Measurements from ENCODE around the gene BIRC6. TPM values are rescaled to one million over a fixed set of nuclear protein-coding genes. Genes with fewer than 3 reads are reported as not detected.
A peak's percentile ranks its signal among the peaks of the same experiment; 100 is the strongest.

BIRC6 gene
- total and polyA plus RNA-seq, 8 donors = 71.6 to 94.6 (median 80.9) TPM

DNA sequence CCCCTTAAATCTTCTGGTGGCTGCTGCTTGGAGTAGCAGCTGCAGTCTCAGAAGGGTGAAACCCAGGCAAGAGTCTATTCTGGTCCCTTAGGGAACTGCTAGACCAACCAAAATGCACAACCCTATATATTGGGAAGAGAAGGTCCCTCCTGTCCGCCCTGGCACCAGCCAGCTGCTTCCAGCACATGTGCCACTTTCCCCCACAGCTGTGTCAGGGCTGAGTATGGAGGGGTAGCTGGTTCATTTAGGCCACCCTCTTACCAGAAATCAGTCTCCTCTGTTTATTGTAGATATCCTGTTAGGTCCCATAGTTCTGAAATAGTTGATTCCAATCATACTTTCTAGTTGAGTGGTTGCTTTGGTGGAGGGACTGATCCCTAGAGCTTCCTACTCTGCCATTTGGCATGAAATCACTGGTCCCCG, 68.9 kb downstream of the BIRC6 start:
- Histone ChIP-seq H3K27me3 (no peaks in the 10 kb centered on the region), H3K36me3 (peaks cover 0 to 12% of the 10 kb centered on the region in 2 donors), H3K4me3 (no peak overlapping the region), H3K9me3 (no peaks in the 10 kb centered on the region), H3K4me1 (peaks cover 13 to 23% of the 10 kb centered on the region in 2 donors), H3K27ac (no peak overlapping the region)
- DNase-seq = no peak
- ATAC-seq = no peak
- intact Hi-C loops (cut with DNase I) = no loop called here
- TF ChIP-seq CTCF (IDR thresholded peaks at IDR 0.05) = no peak

GRCh38 chr2:32427672-32428610, 71.1 kb downstream of the BIRC6 start:
- H3K36me3 ChIP-seq = peaks cover 0 to 27% of the 10 kb centered on the region in 2 donors
- H3K27me3 ChIP-seq = no peaks in the 10 kb centered on the region
- no peak overlapping the region for H3K27ac ChIP-seq
- DNase-seq = peak in 1 of 4 donors; percentile 1
- peak; percentile 86 for ATAC-seq
- no peaks in the 10 kb centered on the region for H3K9me3 ChIP-seq
- H3K4me3 ChIP-seq = no peak overlapping the region
- TF ChIP-seq CTCF (IDR thresholded peaks at IDR 0.05) = no peak
- intact Hi-C loops (cut with DNase I) = no loop called here
- peaks cover 9 to 23% of the 10 kb centered on the region in 2 donors for H3K4me1 ChIP-seq

GRCh38 chr2:32430804-32431203, 74.0 kb downstream of the BIRC6 start:
- peaks cover 6 to 18% of the 10 kb centered on the region in 2 donors for H3K4me1 ChIP-seq
- intact Hi-C loops (cut with DNase I) = no loop called here
- H3K27me3 ChIP-seq = no peaks in the 10 kb centered on the region
- H3K27ac ChIP-seq = no peak overlapping the region
- no peak for DNase-seq
- H3K36me3 ChIP-seq = peaks cover 0 to 42% of the 10 kb centered on the region in 2 donors
- H3K4me3 ChIP-seq = no peak overlapping the region
- no peaks in the 10 kb centered on the region for H3K9me3 ChIP-seq
- TF ChIP-seq CTCF (IDR thresholded peaks at IDR 0.05) = no peak
- ATAC-seq = no peak

GRCh38 chr2:32436150-32436549, 79.3 kb downstream of the BIRC6 start:
- no peaks in the 10 kb centered on the region for H3K27me3 ChIP-seq
- no peak for ATAC-seq
- H3K4me3 ChIP-seq = no peak overlapping the region
- TF ChIP-seq CTCF (IDR thresholded peaks at IDR 0.05) = no peak
- H3K27ac ChIP-seq = no peak overlapping the region
- H3K4me1 ChIP-seq = no peaks in the 10 kb centered on the region
- intact Hi-C loops (cut with DNase I) = no loop called here
- H3K9me3 ChIP-seq = no peaks in the 10 kb centered on the region
- peaks cover 3 to 89% of the 10 kb centered on the region in 2 donors for H3K36me3 ChIP-seq
- no peak for DNase-seq

- ATAC-seq = no peak
- Histone ChIP-seq H3K27ac (no peak overlapping the region), H3K36me3 (peaks cover 3 to 92% of the 10 kb centered on the region in 2 donors), H3K9me3 (no peaks in the 10 kb centered on the region), H3K27me3 (no peaks in the 10 kb centered on the region), H3K4me1 (no peaks in the 10 kb centered on the region), H3K4me3 (no peak overlapping the region)
- DNase-seq = no peak
- no peak for TF ChIP-seq CTCF (IDR thresholded peaks at IDR 0.05)
- intact Hi-C loops (cut with DNase I) = no loop called here
Observed at GRCh38 chr2:32442020-32442467, 85.2 kb downstream of the BIRC6 start.
